ENCODE data around the gene PLB1. TPM values are rescaled to one million over a fixed set of nuclear protein-coding genes. Genes with fewer than 3 reads are reported as not detected.

Gene PLB1
- total and polyA plus RNA-seq, 12 donors: 1.0 to 51.1 (median 8.3) TPM

- DNase-seq: no peak
- no peak for TF ChIP-seq POLR2A (IDR thresholded peaks at IDR 0.05)
- TF ChIP-seq, protein P1, sequence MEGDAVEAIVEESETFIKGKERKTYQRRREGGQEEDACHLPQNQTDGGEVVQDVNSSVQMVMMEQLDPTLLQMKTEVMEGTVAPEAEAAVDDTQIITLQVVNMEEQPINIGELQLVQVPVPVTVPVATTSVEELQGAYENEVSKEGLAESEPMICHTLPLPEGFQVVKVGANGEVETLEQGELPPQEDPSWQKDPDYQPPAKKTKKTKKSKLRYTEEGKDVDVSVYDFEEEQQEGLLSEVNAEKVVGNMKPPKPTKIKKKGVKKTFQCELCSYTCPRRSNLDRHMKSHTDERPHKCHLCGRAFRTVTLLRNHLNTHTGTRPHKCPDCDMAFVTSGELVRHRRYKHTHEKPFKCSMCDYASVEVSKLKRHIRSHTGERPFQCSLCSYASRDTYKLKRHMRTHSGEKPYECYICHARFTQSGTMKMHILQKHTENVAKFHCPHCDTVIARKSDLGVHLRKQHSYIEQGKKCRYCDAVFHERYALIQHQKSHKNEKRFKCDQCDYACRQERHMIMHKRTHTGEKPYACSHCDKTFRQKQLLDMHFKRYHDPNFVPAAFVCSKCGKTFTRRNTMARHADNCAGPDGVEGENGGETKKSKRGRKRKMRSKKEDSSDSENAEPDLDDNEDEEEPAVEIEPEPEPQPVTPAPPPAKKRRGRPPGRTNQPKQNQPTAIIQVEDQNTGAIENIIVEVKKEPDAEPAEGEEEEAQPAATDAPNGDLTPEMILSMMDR (IDR thresholded peaks at IDR 0.05): no peak
- no peaks in the 10 kb centered on the region for H3K27me3 ChIP-seq
- no peak overlapping the region for H3K4me3 ChIP-seq
- 80 to 90% (median 85%) methylated on average over 10 of the region's 10 CpGs for WGBS, 4 donors
- H3K27ac ChIP-seq: no peak overlapping the region
- H3K36me3 ChIP-seq (replicated peaks in 1 of 2): no peaks in the 10 kb centered on the region
- no peaks in the 10 kb centered on the region for H3K9me3 ChIP-seq (replicated peaks in 1 of 3)
- peaks cover 5 to 23% of the 10 kb centered on the region in 2 donors for H3K4me1 ChIP-seq (replicated peaks in 1 of 2)
- intact Hi-C loops (cut with DNase I): no loop called here
These were observed 123.6 kb downstream of the PLB1 start for GRCh38 chr2:28619213-28620196.

- Histone ChIP-seq H3K27ac (peak overlapping the region in 3 of 5 donors; percentile 33 to 89 (median 81)), H3K4me3 (no peak overlapping the region), H3K4me1 (replicated peaks in 1 of 2) (peaks cover 10 to 31% of the 10 kb centered on the region in 2 donors), H3K9me3 (replicated peaks in 1 of 3) (no peaks in the 10 kb centered on the region), H3K27me3 (no peaks in the 10 kb centered on the region), H3K36me3 (replicated peaks in 1 of 2) (no peaks in the 10 kb centered on the region)
- DNase-seq: no peak
- intact Hi-C loops (cut with DNase I): no loop called here
- WGBS, 4 donors: 87 to 91% (median 89%) methylated on average over 3 to 5 of the region's 5 CpGs
- TF ChIP-seq, protein P1 (IDR thresholded peaks at IDR 0.05): no peak
- no peak for TF ChIP-seq POLR2A (IDR thresholded peaks at IDR 0.05)
These were observed 124.5 kb downstream of the PLB1 start for GRCh38 chr2:28620291-28620793.

DNA sequence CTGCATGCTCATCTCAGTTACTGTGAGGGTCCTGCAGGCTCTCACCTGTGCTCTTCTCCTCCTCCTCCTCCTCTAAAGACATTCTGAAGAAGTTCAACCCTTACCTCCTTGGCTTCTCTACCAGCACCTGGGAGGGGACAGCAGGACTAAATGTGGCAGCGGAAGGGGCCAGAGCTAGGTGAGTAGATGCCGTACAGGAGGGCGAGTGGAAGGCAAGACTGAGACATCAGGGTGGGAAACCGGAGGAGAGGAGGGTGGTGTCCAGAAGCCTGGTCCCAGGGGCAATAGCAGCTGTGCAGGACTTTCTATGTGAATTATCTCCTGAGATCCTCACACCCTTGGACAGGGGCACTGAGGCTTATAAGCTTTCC lies 124.9 kb downstream of the PLB1 start:
- DNase-seq: no peak
- Histone ChIP-seq H3K27me3 (no peaks in the 10 kb centered on the region), H3K4me3 (no peak overlapping the region), H3K27ac (peak overlapping the region in 4 of 5 donors; percentile 33 to 89 (median 66)), H3K36me3 (replicated peaks in 1 of 2) (no peaks in the 10 kb centered on the region), H3K4me1 (replicated peaks in 1 of 2) (peaks cover 10 to 34% of the 10 kb centered on the region in 2 donors), H3K9me3 (replicated peaks in 1 of 3) (no peaks in the 10 kb centered on the region)
- 77 to 98% (median 96%) methylated on average over 4 of the region's 4 CpGs for WGBS, 4 donors
- TF ChIP-seq, protein P1 (IDR thresholded peaks at IDR 0.05): no peak
- no peak for TF ChIP-seq POLR2A (IDR thresholded peaks at IDR 0.05)
- intact Hi-C loops (cut with DNase I): no loop called here

Data from adrenal gland (tissue), 12 donors.